ENCODE measurements around the gene PRCC. TPM values are rescaled to one million over a fixed set of nuclear protein-coding genes. Genes with fewer than 3 reads are reported as not detected.

PRCC gene
- total and polyA plus RNA-seq, 7 experiments from 2014 or later, result 40.9 to 88.9 (median 60.8) TPM

DNA sequence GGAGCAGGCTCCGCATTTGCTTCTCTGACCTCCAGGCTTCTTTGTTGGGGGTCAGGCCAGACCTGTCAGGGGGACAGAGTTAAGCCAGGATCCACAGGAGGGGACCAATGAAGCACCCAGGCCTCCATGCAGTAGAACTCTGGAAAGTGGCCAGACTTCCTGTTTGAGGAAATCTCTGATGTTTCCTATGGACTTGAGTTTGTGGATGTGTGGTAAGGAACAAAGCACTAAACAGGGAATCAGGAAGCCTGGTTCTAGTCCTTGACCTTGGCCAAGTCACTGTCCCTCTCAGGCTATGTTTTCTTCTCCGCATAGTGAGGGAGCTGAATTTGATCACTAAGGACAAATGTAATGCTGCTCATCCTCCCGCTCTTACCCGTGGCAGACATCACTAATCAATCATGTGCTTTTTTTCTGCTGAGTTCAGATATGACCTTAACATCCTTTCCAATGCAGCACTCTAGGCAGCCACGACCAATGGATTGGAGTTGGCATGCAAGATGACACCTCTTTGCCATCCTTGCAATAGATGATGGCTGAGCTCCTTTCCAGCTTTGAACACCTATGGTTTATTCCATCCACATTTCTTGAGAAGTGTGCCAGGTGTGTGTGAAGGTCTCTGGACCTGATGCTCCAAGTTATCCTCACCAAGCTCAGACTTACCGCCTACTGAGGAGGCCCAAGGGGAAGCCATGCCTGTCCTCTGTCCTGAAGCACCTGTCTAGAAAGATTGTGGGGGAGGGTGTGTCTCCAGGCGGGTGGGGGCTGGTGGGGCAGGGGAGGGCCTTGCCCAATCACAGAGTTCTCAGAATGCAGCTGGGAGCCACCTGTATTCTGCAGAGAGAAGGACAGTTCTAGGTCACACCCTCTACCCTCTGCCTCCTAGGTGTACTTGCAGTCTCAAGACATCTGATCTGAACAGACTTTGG lies 39.4 kb downstream of the PRCC start:
- Mint-ChIP-seq H3K4me3 (peak overlapping the region in 1 of 10 donors; percentile 64), H3K9me3 (peaks cover 0 to 3% (median 0%) of the 10 kb centered on the region in 11 donors), H3K27me3 (no peaks in the 10 kb centered on the region), H3K36me3 (peaks cover 0 to 37% (median 21%) of the 10 kb centered on the region in 5 donors), H3K27ac (peak overlapping the region; percentile 3 to 84 (median 70)), H3K4me1 (peaks cover 16 to 63% (median 24%) of the 10 kb centered on the region in 7 donors)
- POLR2A ChIA-PET, result no interaction called here
- Histone ChIP-seq H3K4me3 (ENCODE audit: low read length) (no peak overlapping the region), H3K27ac (ENCODE audit: low read depth, low read length) (no peak overlapping the region), H3K4me1 (ENCODE audit: control insufficient read depth in 2 of 2, insufficient read depth in 2 of 2, low read length in 2 of 2) (peaks cover 0 to 21% of the 10 kb centered on the region in 2 donors), H3K27me3 (ENCODE audit: control insufficient read depth in 2 of 2, insufficient read depth in 2 of 2, low read length in 2 of 2) (no peaks in the 10 kb centered on the region), H3K36me3 (ENCODE audit: control insufficient read depth in 2 of 3, insufficient read depth in 3 of 3, low read length in 3 of 3) (peaks cover 0 to 40% (median 14%) of the 10 kb centered on the region in 3 experiments), H3K9me3 (ENCODE audit: control insufficient read depth in 2 of 3, low read length in 3 of 3) (no peaks in the 10 kb centered on the region)
- DNase-seq (no peak), ATAC-seq (no peak)
- intact Hi-C loops (cut with micrococcal nuclease), result loop anchor here in 1 of 2 donors (1.0 kb wide), 1 partner anchor 10 kb away; the partner anchor contains the start of gene SH2D2A
- CTCF ChIA-PET, result no interaction called here

DNA sequence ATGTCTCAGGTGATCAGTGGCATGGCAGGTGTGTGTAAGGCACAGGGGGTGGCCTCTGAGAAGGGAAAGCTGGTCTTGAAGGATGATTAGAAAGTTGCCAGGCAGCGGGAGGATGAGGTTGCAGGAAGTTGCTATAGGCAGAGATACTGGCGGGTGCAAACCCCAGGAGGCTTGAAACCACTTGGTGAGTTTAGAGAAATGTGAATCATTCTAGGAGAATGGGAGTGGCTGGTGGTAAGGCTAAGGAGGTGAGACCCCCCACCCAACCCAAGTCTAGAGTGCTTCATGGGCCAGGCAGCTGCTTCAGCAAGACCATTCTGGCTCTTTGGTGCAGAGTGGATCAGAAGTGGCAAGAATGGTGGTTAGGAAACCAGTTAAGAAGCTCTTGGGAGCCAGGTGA lies 40.3 kb downstream of the PRCC start:
- CTCF ChIA-PET, result interaction anchor here (0.5 to 1.6 kb wide), 3 partner anchors 10 to 120 kb away, joined by 4 to 5 read pairs (median 5); no protein-coding TSS in a partner anchor
- peaks cover 0 to 29% of the 10 kb centered on the region in 2 donors for H3K4me1 ChIP-seq (ENCODE audit: control insufficient read depth in 2 of 2, insufficient read depth in 2 of 2, low read length in 2 of 2)
- peaks cover 0 to 45% (median 25%) of the 10 kb centered on the region in 5 donors for H3K36me3 Mint-ChIP-seq
- H3K9me3 ChIP-seq (ENCODE audit: control insufficient read depth in 2 of 3, low read length in 3 of 3), result no peaks in the 10 kb centered on the region
- POLR2A ChIA-PET, result no interaction called here
- peaks cover 0 to 3% (median 0%) of the 10 kb centered on the region in 11 donors for H3K9me3 Mint-ChIP-seq
- H3K27ac Mint-ChIP-seq, result peak overlapping the region; percentile 26 to 84 (median 60)
- DNase-seq (no peak), ATAC-seq (peak; percentile 30)
- H3K27me3 ChIP-seq (ENCODE audit: control insufficient read depth in 2 of 2, insufficient read depth in 2 of 2, low read length in 2 of 2), result no peaks in the 10 kb centered on the region
- H3K27me3 Mint-ChIP-seq, result no peaks in the 10 kb centered on the region
- H3K27ac ChIP-seq (ENCODE audit: low read depth, low read length), result peak overlapping the region; percentile 24
- intact Hi-C loops (cut with micrococcal nuclease), result loop anchor here in 1 of 2 donors (1.0 kb wide), 1 partner anchor 9 kb away; the partner anchor contains the start of gene SH2D2A
- H3K4me1 Mint-ChIP-seq, result peaks cover 24 to 64% (median 32%) of the 10 kb centered on the region in 7 donors
- no peak overlapping the region for H3K4me3 ChIP-seq (ENCODE audit: low read length)
- peak overlapping the region in 1 of 10 donors; percentile 64 for H3K4me3 Mint-ChIP-seq
- H3K36me3 ChIP-seq (ENCODE audit: control insufficient read depth in 2 of 3, insufficient read depth in 3 of 3, low read length in 3 of 3), result peaks cover 0 to 45% (median 21%) of the 10 kb centered on the region in 3 experiments

DNA sequence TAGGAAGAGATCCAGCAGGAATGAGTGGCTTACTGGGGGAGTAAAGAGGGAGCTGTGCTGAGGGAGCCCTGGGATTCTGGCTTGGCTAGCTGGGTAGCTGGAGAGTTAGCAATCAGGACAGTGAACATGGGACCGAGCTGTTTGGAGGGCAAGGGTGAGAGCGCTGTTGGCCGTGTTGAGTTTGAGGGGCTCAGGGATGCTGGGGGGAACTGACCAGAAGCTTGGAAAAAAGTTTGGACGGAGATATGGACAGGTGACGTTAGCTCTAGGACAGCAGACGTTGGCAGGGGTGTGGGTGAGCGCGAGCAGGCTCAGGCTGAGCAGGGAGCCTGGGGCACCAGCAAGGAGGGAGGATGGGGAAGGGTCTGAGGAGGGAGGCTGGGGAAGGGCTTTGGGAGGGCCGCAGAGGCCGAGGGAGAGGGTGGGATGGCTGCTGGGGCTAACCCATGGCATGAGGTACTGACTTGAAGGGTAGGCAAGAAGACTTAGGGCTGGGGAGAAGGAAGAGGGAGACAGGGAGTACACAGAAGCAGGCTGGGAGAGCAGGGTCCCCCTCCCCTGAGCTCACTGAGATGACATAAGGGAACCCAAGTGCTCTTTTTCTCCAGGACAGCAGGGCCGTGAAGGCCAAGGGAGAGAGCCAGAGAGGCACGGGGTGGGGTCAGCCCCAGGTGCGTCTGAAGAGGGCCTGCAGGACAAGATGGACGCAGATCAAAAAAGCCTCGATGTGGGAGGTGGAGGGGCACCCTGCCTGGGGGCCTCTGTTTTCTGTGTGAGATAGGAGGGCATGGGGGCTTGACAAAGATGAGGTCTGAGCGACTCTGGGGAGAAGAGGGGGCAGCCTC lies 41.1 kb downstream of the PRCC start:
- Mint-ChIP-seq H3K4me3 (peak overlapping the region in 2 of 10 donors; percentile 2 to 64), H3K27me3 (no peaks in the 10 kb centered on the region), H3K27ac (peak overlapping the region in 8 of 9 donors; percentile 26 to 84 (median 66)), H3K9me3 (peaks cover 0 to 3% (median 0%) of the 10 kb centered on the region in 11 donors), H3K4me1 (peaks cover 32 to 72% (median 39%) of the 10 kb centered on the region in 7 donors), H3K36me3 (peaks cover 0 to 53% (median 25%) of the 10 kb centered on the region in 5 donors)
- no peak overlapping the region for H3K4me3 ChIP-seq (ENCODE audit: low read length)
- intact Hi-C loops (cut with micrococcal nuclease), result no loop called here
- no peak overlapping the region for H3K27ac ChIP-seq (ENCODE audit: low read depth, low read length)
- peaks cover 2 to 37% of the 10 kb centered on the region in 2 donors for H3K4me1 ChIP-seq (ENCODE audit: control insufficient read depth in 2 of 2, insufficient read depth in 2 of 2, low read length in 2 of 2)
- DNase-seq (no peak), ATAC-seq (no peak)
- ChIA-PET CTCF (interaction anchor here (0.5 to 1.6 kb wide), 4 partner anchors 10 to 120 kb away, joined by 3 to 5 read pairs (median 4); no protein-coding TSS in a partner anchor), POLR2A (no interaction called here)
- H3K36me3 ChIP-seq (ENCODE audit: control insufficient read depth in 2 of 3, insufficient read depth in 3 of 3, low read length in 3 of 3), result peaks cover 0 to 46% (median 21%) of the 10 kb centered on the region in 3 experiments
- no peaks in the 10 kb centered on the region for H3K27me3 ChIP-seq (ENCODE audit: control insufficient read depth in 2 of 2, insufficient read depth in 2 of 2, low read length in 2 of 2)
- H3K9me3 ChIP-seq (ENCODE audit: control insufficient read depth in 2 of 3, low read length in 3 of 3), result no peaks in the 10 kb centered on the region

DNA sequence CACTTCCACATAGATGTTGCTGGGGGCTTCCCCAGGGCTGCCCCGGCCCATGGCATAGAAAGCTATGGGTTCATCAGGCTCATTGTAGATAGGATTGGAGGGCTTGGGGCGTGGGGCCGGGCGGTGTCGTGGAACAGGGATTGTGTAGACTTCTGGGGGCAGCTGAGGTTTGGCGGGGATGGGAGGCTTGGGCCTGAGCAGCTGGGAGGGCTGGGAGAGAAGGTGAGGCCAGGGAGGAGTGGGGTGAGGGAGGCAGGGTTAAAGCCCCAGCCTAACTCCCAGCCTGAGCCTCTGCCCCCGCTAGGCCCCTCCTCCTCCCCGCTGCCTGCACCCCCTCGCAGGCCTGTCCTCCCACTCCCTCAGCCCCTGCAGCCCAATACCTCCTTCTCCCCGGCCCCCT lies 41.9 kb downstream of the PRCC start:
- peak overlapping the region in 1 of 10 donors; percentile 64 for H3K4me3 Mint-ChIP-seq
- POLR2A ChIA-PET, result no interaction called here
- intact Hi-C loops (cut with micrococcal nuclease), result no loop called here
- peaks cover 0 to 57% (median 25%) of the 10 kb centered on the region in 5 donors for H3K36me3 Mint-ChIP-seq
- Histone ChIP-seq H3K4me1 (ENCODE audit: control insufficient read depth in 2 of 2, insufficient read depth in 2 of 2, low read length in 2 of 2) (peaks cover 7 to 42% of the 10 kb centered on the region in 2 donors), H3K27me3 (ENCODE audit: control insufficient read depth in 2 of 2, insufficient read depth in 2 of 2, low read length in 2 of 2) (no peaks in the 10 kb centered on the region), H3K27ac (ENCODE audit: low read depth, low read length) (no peak overlapping the region), H3K9me3 (ENCODE audit: control insufficient read depth in 2 of 3, low read length in 3 of 3) (no peaks in the 10 kb centered on the region), H3K4me3 (ENCODE audit: low read length) (no peak overlapping the region), H3K36me3 (ENCODE audit: control insufficient read depth in 2 of 3, insufficient read depth in 3 of 3, low read length in 3 of 3) (peaks cover 0 to 46% (median 21%) of the 10 kb centered on the region in 3 experiments)
- no peak for DNase-seq
- no peaks in the 10 kb centered on the region for H3K27me3 Mint-ChIP-seq
- peaks cover 40 to 73% (median 43%) of the 10 kb centered on the region in 7 donors for H3K4me1 Mint-ChIP-seq
- CTCF ChIA-PET, result interaction anchor here (1.1 to 1.2 kb wide), 2 partner anchors 29 to 119 kb away, joined by 3 to 4 read pairs; no protein-coding TSS in a partner anchor
- no peak for ATAC-seq
- H3K9me3 Mint-ChIP-seq, result peaks cover 0 to 3% (median 0%) of the 10 kb centered on the region in 11 donors
- peak overlapping the region in 4 of 9 donors; percentile 71 to 86 (median 82) for H3K27ac Mint-ChIP-seq

DNA sequence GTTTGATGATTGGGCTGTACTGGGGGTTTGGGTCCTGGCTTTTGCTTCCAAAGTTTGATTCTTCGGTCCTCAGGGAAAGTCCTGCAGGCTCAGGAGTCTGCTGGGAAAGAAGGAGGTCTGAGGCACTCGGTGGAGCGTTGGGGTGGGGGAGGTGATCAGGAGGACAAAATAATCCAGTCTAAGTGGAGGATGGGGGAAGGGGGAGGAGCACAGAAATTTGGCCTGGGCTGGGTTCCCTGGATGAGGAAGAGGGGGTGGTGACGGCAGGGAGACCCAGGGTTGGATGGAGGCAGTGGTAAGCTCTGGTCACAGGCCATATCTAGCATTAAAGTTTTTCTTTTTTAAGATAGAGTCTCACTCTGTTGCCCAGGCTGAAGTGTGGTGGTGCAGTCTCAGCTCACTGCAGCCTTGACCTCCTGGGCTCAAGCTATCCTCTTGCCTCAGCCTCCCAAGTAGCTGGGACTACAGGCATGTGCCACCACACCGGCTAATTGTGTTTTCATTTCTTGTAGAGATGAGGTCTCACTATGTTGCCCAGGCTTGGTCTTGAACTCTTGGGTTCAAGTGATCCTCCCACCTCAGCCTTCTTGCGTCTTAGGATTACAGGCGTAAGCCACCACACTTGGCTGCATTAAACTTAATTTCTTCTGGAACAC lies 42.5 kb downstream of the PRCC start:
- H3K27ac ChIP-seq (ENCODE audit: low read depth, low read length), result no peak overlapping the region
- H3K27me3 Mint-ChIP-seq, result no peaks in the 10 kb centered on the region
- H3K27ac Mint-ChIP-seq, result peak overlapping the region in 1 of 9 donors; percentile 36
- peaks cover 0 to 62% (median 25%) of the 10 kb centered on the region in 5 donors for H3K36me3 Mint-ChIP-seq
- peaks cover 0 to 46% (median 21%) of the 10 kb centered on the region in 3 experiments for H3K36me3 ChIP-seq (ENCODE audit: control insufficient read depth in 2 of 3, insufficient read depth in 3 of 3, low read length in 3 of 3)
- H3K4me3 ChIP-seq (ENCODE audit: low read length), result no peak overlapping the region
- intact Hi-C loops (cut with micrococcal nuclease), result no loop called here
- H3K4me1 Mint-ChIP-seq, result peaks cover 45 to 74% (median 47%) of the 10 kb centered on the region in 7 donors
- ChIA-PET CTCF (interaction anchor here (1.2 kb wide), 1 partner anchor 29 kb away, joined by 4 read pairs; no protein-coding TSS in a partner anchor), POLR2A (no interaction called here)
- H3K4me3 Mint-ChIP-seq, result peak overlapping the region in 1 of 10 donors; percentile 41
- H3K4me1 ChIP-seq (ENCODE audit: control insufficient read depth in 2 of 2, insufficient read depth in 2 of 2, low read length in 2 of 2), result peaks cover 13 to 48% of the 10 kb centered on the region in 2 donors
- ATAC-seq (no peak), DNase-seq (no peak)
- H3K9me3 ChIP-seq (ENCODE audit: control insufficient read depth in 2 of 3, low read length in 3 of 3), result no peaks in the 10 kb centered on the region
- H3K27me3 ChIP-seq (ENCODE audit: control insufficient read depth in 2 of 2, insufficient read depth in 2 of 2, low read length in 2 of 2), result no peaks in the 10 kb centered on the region
- peaks cover 0 to 3% (median 0%) of the 10 kb centered on the region in 11 donors for H3K9me3 Mint-ChIP-seq
